ENCODE measurements around the gene RBM45. TPM values are rescaled to one million over a fixed set of nuclear protein-coding genes. Genes with fewer than 3 reads are reported as not detected.

Gene RBM45
- total RNA-seq, 1 donor from 2014 or later, result 9.1 TPM

DNA sequence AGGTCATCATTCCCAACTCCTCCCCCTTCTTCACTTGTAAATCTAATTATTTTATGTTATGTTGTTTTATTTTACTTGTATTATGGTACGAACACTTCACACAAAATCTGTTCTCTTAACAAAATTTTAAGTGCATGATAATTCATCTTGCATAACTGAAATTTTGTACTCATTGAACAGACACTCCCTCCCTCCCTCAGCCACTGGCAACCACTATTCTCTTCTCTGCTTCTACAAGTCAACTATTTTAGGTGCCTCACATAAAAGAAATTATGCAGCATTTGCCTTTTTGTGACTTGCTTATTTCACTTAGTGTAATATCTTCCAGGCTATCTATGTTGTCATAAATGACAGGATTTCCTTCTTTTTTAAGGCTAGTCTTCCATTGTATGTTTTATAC, 51.7 kb downstream of the RBM45 start:
- Histone ChIP-seq H3K9me3 (no peaks in the 10 kb centered on the region), H3K27me3 (no peaks in the 10 kb centered on the region), H3K4me3 (no peak overlapping the region), H3K4me1 (no peaks in the 10 kb centered on the region), H3K36me3 (no peaks in the 10 kb centered on the region), H3K27ac (no peak overlapping the region)
- intact Hi-C loops (cut with DNase I), result no loop called here
- TF ChIP-seq, protein P1, sequence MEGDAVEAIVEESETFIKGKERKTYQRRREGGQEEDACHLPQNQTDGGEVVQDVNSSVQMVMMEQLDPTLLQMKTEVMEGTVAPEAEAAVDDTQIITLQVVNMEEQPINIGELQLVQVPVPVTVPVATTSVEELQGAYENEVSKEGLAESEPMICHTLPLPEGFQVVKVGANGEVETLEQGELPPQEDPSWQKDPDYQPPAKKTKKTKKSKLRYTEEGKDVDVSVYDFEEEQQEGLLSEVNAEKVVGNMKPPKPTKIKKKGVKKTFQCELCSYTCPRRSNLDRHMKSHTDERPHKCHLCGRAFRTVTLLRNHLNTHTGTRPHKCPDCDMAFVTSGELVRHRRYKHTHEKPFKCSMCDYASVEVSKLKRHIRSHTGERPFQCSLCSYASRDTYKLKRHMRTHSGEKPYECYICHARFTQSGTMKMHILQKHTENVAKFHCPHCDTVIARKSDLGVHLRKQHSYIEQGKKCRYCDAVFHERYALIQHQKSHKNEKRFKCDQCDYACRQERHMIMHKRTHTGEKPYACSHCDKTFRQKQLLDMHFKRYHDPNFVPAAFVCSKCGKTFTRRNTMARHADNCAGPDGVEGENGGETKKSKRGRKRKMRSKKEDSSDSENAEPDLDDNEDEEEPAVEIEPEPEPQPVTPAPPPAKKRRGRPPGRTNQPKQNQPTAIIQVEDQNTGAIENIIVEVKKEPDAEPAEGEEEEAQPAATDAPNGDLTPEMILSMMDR (IDR thresholded peaks at IDR 0.05), result no peak
- no peak for TF ChIP-seq POLR2AphosphoS5 (IDR thresholded peaks at IDR 0.05; ENCODE audit: insufficient read depth in 1 of 2, low read depth in 1 of 2)
- TF ChIP-seq POLR2A (IDR thresholded peaks at IDR 0.05), result no peak
- no peak for DNase-seq (ENCODE audit: extremely low spot score in 2 of 2)

- H3K4me3 ChIP-seq, result no peak overlapping the region
- H3K27ac ChIP-seq, result no peak overlapping the region
- H3K36me3 ChIP-seq, result no peaks in the 10 kb centered on the region
- TF ChIP-seq, protein P1 (IDR thresholded peaks at IDR 0.05), result no peak
- TF ChIP-seq POLR2AphosphoS5 (IDR thresholded peaks at IDR 0.05; ENCODE audit: insufficient read depth in 1 of 2, low read depth in 1 of 2), result no peak
- no peak for TF ChIP-seq POLR2A (IDR thresholded peaks at IDR 0.05)
- intact Hi-C loops (cut with DNase I), result no loop called here
- H3K9me3 ChIP-seq, result no peaks in the 10 kb centered on the region
- DNase-seq (ENCODE audit: extremely low spot score in 2 of 2), result no peak
- no peaks in the 10 kb centered on the region for H3K4me1 ChIP-seq
- no peaks in the 10 kb centered on the region for H3K27me3 ChIP-seq
Observed at GRCh38 chr2:178173657-178174056, 61.4 kb downstream of the RBM45 start.

DNA sequence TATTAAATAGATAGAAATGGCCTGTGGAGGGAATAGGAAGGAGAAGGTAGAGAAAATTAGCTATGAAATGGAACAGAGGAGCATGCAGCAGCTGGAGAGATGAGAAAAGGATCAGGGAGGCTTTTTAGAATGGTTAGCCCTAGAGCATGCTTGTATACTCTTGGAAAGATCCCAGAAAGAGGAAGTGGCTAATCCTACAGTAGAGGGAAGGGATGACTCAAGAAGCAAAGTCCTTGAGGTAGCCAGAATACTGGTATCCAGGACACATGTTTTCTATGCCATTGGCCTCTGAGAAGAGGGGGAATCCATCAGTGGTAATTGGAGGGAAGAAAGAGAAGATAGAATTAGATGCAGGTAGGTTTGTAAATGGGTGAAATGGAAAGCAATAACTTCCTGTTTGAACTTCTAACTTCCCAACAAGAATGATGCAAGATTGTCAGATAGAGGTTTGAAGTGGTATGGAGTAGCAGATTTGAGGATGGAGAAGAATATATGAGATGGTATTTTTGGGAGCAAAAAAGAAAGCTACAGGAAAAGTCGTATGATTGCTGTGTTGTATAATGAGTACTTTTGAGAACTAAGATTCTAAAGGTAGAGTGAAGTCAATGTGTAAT, 64.9 kb downstream of the RBM45 start:
- intact Hi-C loops (cut with DNase I), result no loop called here
- no peaks in the 10 kb centered on the region for H3K36me3 ChIP-seq
- H3K27ac ChIP-seq, result no peak overlapping the region
- DNase-seq (ENCODE audit: extremely low spot score in 2 of 2), result no peak
- TF ChIP-seq, protein P1 (IDR thresholded peaks at IDR 0.05), result no peak
- TF ChIP-seq POLR2A (IDR thresholded peaks at IDR 0.05) (no peak), POLR2AphosphoS5 (IDR thresholded peaks at IDR 0.05; ENCODE audit: insufficient read depth in 1 of 2, low read depth in 1 of 2) (no peak)
- H3K27me3 ChIP-seq, result no peaks in the 10 kb centered on the region
- no peak overlapping the region for H3K4me3 ChIP-seq
- no peaks in the 10 kb centered on the region for H3K4me1 ChIP-seq
- H3K9me3 ChIP-seq, result no peaks in the 10 kb centered on the region

Small RNA genes within 50 kb of the gene (small RNA-seq; reads per million reads assigned to genes)
- gene AC011998.1 (not detected), gene RNU5E-9P (not detected)

Other genes starting within 250 kb of the RBM45 start
- 0.25 TPM for gene PDE11A, start 39.7 kb upstream of the RBM45 start, total RNA-seq
- 2.7 TPM for gene OSBPL6, start 82.1 kb downstream of the RBM45 start, total RNA-seq